ENCODE measurements around the gene RAB40C.

- no peak for TF ChIP-seq CTCF (IDR thresholded peaks at IDR 0.05)
- no peak for TF ChIP-seq EP300 (IDR thresholded peaks at IDR 0.05)
- no peak for TF ChIP-seq POLR2AphosphoS5 (IDR thresholded peaks at IDR 0.05)
Observed at GRCh38 chr16:543301-544164, 46.3 kb upstream of the RAB40C start.
